HG03175 (cell line): ENCODE measurements around the gene PYGO2.
"Not testable (repeated sequence)": the region's sequence is repeated elsewhere in the genome, so short reads cannot be mapped to it uniquely, and the experiment has no call there.

ENCODE experiments used
- ATAC-seq: cut with Tn5 transposase; IDR thresholded peaks from one replicate; pipeline ENCODE4 v1.9.1; 2021; ENCODE audit warnings: mild to moderate bottlenecking, moderate library complexity; ENCODE audit not compliant: unreplicated experiment

PYGO2 gene

GRCh38 chr1:155000411-155000725, 38.8 kb upstream of the PYGO2 start:
- no peak for ATAC-seq

GRCh38 chr1:154999571-155000410, 38.2 kb upstream of the PYGO2 start:
- no peak for ATAC-seq

- ATAC-seq, result no peak
Measured at GRCh38 chr1:154998818-154999570, 37.4 kb upstream of the PYGO2 start.

GRCh38 chr1:154998201-154998780, 36.7 kb upstream of the PYGO2 start:
- ATAC-seq, result no peak

GRCh38 chr1:154996966-154997701, 35.6 kb upstream of the PYGO2 start:
- no peak for ATAC-seq

GRCh38 chr1:154995301-154995983, 33.9 kb upstream of the PYGO2 start:
- ATAC-seq, result not testable (repeated sequence)

GRCh38 chr1:154994591-154994990, 33.0 kb upstream of the PYGO2 start:
- no peak for ATAC-seq

GRCh38 chr1:154994269-154994587, 32.6 kb upstream of the PYGO2 start:
- no peak for ATAC-seq

GRCh38 chr1:154993572-154994268, 32.1 kb upstream of the PYGO2 start, which contains the start of gene LENEP:
LENEP (plus strand) TSS chr1:154993586; CDS start chr1:154993608, 22 bp downstream.
- no peak for ATAC-seq

- ATAC-seq, result no peak
Measured at GRCh38 chr1:154992721-154993571, 31.4 kb upstream of the PYGO2 start.

- ATAC-seq, result no peak
Measured at GRCh38 chr1:154990276-154990675, 28.7 kb upstream of the PYGO2 start.

GRCh38 chr1:154989195-154989860, 27.7 kb upstream of the PYGO2 start:
- no peak for ATAC-seq

GRCh38 chr1:154988058-154988954, 26.7 kb upstream of the PYGO2 start:
- no peak for ATAC-seq

GRCh38 chr1:154987326-154987725, 25.7 kb upstream of the PYGO2 start:
- no peak for ATAC-seq

GRCh38 chr1:154986736-154987135, 25.2 kb upstream of the PYGO2 start:
- not testable (repeated sequence) for ATAC-seq

- no peak for ATAC-seq
Measured at GRCh38 chr1:154983776-154984466, 22.3 kb upstream of the PYGO2 start.
